AML-193 (cell line): ENCODE measurements around the gene DYRK3.

Source experiments
- DNase-seq, 2 experiments: peaks; one replicate each; lab custom pipeline; 2025; lab: John Stamatoyannopoulos, UW

The DYRK3 gene

DNA sequence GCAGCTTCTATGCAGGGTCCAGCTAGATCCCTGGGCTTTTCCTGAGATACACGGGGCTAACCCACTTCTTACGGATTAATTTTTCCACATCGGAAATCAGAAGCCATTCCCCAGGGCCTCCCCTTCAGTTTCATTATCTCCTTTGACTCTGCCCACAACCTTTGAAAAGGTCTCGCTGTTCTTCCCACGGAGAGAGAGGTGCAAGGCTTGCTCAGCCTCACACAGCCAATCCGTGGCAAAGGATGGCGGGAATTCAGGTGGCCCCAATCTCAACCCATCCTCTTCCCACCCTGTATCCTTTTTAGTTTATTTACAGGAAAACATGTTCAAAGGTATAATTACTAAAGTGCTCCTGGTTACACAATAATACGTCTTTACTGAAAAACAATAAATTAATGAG is 48.7 kb downstream of the DYRK3 start:
- no peak for DNase-seq

DNA sequence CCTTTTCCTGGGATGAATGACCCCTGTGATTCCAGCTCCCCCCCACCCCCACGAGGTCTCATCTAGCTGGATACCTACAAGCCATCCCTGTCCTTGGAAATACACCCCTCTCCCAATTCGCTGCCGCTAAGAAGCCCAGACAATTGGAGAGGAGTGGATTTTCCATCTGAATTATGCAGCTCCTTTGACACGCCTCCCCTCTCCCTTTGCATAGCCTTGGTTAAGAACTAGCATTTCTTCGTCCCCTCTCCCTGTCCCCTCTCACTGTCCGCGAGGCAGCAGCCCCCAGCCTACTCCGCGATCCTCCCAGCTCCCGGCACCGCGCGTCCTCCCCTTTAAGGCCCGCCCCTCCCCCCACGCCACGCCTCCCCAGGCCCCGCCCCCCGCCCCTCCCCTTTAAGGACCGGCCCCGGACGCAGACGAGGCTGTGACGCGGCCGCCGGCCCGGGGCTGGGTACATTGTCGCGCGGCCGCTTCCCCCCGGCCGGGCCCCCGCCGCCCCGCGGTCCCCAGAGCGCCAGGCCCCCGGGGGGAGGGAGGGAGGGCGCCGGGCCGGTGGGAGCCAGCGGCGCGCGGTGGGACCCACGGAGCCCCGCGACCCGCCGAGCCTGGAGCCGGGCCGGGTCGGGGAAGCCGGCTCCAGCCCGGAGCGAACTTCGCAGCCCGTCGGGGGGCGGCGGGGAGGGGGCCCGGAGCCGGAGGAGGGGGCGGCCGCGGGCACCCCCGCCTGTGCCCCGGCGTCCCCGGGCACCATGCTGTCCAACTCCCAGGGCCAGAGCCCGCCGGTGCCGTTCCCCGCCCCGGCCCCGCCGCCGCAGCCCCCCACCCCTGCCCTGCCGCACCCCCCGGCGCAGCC is 49.4 kb downstream of the DYRK3 start, which contains the start of gene MAPKAPK2:
Gene MAPKAPK2, plus strand, starts transcription at position 428 of the 856 bp plus-strand sequence. Its CDS starts 325 bp downstream, at position 753.
- DNase-seq = peak; percentile 31 to 45

GRCh38 chr1:206685334-206685768 is 50.0 kb downstream of the DYRK3 start:
- DNase-seq = no peak

GRCh38 chr1:206685769-206686477 is 50.6 kb downstream of the DYRK3 start:
- peak; percentile 87 to 93 for DNase-seq

- DNase-seq = peak; percentile 12 to 29
These were observed 51.3 kb downstream of the DYRK3 start for GRCh38 chr1:206686478-206687249.

DNA sequence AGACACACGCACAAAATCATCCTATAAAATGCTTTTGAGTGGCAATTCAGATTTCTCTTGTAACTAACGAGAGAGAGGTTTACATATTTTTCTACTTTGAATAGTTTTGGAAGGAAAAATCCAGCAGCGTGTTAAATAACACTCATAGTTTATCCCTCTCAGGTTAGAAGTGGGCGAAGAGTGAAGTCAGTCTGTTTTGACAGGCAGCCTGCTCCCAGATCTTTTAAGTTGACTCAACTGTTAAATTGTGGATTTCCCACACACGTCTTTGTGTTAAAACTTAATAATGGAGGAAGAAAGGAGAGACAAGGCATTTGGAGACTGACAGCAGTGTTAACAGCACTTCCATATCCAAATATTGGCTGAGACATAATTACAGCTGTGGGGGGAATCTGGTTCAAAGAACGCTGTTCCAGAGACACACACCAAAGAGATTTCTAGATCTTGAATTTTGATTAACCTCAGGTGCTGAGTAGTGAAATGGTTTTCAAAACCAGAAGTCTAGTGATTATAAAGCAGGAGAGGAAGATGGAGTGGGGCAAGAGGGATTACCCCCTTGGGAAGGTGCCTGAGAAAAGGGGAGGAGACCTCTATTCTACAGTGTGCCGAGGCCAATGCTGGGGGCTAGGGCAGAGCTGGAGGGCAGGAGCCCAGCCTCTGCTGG is 52.0 kb downstream of the DYRK3 start:
- DNase-seq = no peak

DNA sequence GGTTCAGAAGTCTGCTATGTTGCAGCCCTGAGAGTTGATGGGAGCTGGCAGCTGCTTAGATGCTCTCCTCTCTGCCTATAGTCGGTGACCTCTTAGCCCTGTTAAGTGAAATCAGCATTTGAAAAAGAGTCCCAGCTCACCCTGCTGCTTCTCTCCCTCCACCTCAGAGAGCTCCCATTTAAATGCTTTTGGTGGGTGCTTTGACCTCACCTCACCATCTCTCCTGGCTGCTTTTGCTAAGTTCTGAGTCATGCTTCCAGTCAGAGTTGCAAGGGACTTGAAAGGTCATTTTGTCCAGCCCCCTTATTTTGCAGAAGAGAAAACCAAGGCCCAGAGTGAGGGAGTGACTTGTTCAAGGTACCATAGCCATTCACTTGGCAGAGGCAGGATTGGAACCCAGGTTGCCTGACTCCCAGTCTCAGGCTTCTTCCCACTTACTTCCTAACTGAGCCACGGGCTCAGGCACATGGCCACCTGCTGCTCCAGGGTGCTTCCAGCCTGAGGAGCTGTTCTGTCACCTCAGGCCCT is 52.6 kb downstream of the DYRK3 start:
- no peak for DNase-seq

DNA sequence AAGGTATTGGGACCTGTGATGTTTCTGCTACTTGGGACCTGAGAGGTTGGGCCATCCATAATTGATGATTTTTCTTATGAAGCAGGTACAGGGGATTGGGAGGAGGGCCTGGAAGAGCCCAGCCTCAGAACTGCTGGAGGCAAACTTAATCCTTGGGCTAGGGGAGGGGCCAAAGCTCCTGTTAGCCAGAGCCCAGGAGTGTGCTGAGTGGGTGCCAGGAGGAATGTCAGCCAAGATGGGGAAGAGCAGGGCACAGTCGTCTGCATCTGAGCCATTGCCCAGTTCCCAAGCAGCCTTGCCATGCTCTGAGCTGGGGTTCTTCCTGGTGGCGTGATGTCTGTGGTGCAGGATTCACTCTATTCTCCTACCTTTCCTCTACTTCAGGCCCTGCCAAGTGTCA is 55.2 kb downstream of the DYRK3 start:
- no peak for DNase-seq

DNA sequence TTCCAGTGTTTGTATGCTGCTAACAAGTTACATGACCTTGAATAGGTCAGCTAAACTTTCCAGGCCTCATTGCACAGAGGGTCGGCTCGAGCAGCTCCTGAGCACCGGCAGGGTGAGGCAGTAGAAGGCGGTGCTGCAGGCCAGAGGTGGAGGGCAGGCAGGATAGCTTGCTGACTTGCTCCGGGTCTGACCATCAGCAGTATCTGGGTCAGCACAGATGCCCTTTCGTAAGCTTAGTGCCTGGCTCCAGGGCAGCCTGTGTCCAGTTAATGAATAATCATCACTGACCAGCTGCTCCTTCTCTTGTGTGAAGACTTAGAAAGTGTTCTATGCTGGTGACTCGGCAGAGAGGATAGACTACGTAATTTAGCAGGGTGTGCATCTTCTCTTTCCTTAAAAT is 56.3 kb downstream of the DYRK3 start:
- no peak for DNase-seq

DNA sequence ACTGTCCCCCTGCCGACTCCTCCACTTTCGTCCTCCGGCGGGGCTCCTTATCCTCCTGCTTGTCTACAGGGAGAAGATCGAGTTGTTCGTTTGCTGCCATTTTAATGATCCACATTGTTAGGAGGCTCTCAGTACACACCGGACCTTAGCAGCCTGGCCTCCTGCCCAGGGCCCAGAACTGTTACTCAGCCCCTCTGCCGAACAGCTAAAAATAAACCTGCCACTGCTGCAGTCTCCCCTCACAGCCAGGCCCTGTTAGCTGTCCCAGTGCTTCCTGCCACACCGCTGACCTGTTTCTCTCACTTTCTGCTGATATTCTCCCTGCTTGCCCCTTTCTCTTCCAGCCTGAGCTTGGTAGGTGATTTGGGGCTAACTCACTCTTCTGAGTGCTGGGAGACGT is 57.7 kb downstream of the DYRK3 start:
- DNase-seq = no peak

- no peak for DNase-seq
These were observed 58.3 kb downstream of the DYRK3 start for GRCh38 chr1:206693592-206693991.

DNA sequence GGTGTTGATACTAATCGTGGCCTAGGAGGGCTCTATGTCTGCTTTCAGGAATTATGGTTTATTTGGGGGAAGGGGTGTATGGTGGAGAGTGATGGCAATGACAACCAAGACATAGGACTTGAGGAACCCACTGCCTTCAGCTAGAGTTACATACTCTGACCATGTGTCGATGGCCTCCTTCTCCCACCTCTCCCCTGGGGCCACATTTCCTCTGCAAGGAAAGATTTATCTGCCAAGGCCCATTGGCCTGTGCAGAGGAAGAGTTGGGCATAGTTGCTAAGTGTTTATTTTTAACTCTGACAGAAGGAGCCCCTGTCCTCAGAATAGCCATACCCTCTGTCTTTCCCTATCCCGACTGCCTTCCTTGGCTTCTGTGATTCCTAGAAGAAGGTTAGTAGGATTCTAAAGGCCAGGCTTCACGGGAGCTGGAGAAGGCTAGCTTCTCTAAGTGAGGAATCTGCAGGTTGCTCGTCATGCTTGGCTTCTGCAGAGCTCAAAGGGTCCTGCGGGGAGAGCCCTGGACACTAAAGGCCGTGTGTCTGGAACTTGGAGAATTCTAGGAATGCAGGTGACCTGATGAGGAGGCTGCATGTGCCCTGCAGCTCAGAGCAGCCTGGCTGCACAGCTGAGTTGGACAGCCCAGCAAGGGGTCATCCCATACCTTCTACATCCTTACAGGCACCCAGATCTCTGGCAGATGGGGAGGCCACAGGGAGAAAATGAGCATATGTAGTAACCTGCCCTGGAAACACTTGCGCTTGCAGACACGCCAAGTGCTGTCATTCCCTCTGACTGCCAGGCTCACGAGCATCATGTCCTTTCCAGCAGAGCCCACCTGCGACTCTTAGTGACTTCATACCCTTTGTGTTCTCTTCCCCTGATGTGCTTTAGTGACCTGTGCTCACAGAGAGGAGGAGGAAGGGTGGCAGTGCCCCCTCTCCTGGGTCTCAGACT is 59.1 kb downstream of the DYRK3 start:
- no peak for DNase-seq

- no peak for DNase-seq
These were observed 60.4 kb downstream of the DYRK3 start for GRCh38 chr1:206695733-206696132.

- DNase-seq = no peak
These were observed 61.7 kb downstream of the DYRK3 start for GRCh38 chr1:206696812-206697585.

DNA sequence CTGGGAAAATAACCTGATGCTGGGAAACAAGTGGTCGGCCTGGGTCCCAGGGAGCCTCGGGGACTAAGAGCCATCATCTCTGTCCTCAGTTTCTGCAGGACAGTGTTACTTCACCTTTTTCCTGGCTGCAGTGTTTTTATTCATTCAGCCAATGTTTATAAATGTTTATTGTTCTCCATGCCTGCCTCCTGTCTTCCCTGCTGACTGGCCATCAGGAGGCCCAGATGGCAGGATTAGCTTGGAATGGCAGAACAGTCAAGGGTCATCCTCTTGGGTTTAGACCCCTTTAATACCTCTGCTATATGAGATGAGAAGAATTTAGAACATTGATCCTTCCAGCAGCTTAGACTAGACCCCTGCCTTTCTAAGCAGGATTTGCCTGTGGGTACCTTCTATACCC is 62.7 kb downstream of the DYRK3 start:
- no peak for DNase-seq
